Ureter (tissue), 1 donor: ENCODE measurements around the gene EML2. TPM values are rescaled to one million over a fixed set of nuclear protein-coding genes. Genes with fewer than 3 reads are reported as not detected.
"Not testable (repeated sequence)": the region's sequence is repeated elsewhere in the genome, so short reads cannot be mapped to it uniquely, and the experiment has no call there.

ENCODE experiments used
- DNase-seq: peaks from one replicate; pipeline ENCODE4 v3.0.0-alpha.2; 2020; ENCODE audit warnings: low spot score
- total RNA-seq: library from RNA; stranded (reverse); gene quantifications from one replicate; pipeline ENCODE4 v1.2.4, GENCODE V29; 2023
- donor health status: DM: yes; HTN: yes; CAD: no.

The EML2 gene, protein sequence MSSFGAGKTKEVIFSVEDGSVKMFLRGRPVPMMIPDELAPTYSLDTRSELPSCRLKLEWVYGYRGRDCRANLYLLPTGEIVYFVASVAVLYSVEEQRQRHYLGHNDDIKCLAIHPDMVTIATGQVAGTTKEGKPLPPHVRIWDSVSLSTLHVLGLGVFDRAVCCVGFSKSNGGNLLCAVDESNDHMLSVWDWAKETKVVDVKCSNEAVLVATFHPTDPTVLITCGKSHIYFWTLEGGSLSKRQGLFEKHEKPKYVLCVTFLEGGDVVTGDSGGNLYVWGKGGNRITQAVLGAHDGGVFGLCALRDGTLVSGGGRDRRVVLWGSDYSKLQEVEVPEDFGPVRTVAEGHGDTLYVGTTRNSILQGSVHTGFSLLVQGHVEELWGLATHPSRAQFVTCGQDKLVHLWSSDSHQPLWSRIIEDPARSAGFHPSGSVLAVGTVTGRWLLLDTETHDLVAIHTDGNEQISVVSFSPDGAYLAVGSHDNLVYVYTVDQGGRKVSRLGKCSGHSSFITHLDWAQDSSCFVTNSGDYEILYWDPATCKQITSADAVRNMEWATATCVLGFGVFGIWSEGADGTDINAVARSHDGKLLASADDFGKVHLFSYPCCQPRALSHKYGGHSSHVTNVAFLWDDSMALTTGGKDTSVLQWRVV
- 97.7 TPM for total RNA-seq

DNA sequence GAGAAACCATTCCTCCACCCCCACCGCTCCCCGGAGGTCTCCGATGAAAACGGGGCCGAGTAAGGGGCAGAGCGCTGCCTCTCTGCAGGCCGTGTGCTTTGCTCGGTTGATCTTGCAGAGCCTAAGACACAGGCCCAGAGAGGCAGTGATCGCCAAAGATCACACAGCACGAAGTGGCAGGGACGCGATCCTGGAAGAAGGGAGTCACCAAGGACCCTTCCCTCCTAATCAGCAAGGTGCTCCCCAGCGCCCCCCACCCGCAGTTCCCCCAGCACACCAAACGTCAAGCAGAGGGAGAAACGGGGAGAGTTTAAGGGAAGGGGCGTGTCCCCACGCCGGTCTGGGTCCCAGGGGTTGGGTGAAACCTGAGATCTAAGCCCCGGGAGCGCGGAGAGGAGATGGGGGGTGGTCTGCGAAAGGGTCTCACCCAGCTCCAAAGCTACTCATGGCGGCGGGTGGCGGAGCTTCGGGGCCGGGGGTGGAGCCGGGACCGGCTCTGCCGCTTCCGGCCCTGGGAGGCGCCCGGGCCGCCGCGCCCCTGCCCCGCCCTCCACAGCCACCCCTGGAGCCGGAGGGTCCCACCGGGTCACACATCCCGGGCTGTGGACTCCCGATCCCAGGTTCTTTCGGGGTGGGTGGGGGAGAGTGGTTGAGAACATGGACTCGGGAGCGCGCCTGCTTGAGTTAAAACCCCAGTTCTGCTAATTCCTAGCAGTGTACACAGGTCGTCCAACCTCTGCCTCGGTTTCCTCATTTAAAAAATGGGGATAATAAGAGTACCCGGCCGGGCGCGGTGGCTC lies at the start of gene EML2:
EML2 (minus strand) TSS at position 468 of the 800 bp plus-strand sequence; CDS start at position 447, 21 bp downstream.
- DNase-seq, result peak; percentile 62

DNA sequence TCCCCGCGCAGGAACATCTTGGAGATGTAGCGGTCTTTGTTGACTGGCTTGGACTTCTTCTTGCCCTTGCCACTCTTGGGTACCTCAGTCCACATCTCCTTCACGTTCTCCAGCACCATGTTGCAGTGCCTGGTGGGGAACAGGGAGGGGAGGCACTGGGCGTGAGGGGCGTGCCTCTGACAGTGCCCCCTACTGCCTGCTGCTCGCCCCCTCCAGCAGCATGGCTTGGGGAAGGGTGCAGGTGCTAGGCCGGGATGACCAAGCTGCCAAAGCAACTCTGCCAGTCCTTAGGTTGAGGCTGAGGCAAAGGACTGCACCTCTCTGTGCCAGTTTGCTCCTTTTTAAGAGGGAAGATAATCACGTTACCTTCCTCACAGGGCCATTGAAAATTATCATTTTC lies 48.4 kb upstream of the EML2 start:
- no peak for DNase-seq

DNA sequence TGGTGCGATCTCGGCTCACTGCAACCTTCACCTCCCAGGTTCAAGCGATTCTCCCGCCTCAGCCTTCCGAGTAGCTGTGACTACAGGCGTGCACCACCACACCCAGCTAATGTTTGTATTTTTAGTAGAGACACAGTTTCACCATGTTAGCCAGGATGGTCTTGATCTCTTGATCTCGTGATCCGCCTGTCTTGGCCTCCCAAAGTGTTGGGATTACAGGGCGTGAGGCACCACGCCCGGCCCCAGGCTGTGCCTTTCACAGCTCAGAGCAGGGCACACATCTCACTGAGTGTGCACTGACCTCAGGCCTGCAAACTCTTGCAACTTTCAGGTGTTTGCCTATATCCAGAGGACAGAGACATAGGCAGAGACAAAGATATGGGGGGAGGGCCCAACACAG lies 45.8 kb upstream of the EML2 start:
- DNase-seq, result not testable (repeated sequence)

DNA sequence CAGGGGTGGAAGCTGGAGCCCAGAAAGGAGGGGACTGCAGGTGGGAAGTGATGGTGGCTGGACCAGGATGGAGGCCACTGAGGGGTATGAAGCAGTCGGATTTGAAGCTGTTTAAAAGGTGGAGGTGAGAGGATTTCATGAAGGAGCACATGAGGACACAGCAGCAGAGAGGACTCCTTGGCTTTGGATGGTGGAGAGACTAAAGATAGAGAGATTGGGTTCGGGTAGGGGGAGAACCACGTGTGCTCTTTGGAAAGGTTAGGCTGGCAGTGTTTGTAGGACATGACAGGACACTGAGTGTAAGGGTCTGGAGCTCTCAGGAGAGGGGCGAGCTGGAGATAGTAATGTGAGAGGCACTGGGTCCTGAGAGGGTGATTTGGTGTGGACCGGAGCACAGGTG lies 43.7 kb upstream of the EML2 start:
- DNase-seq, result no peak

DNA sequence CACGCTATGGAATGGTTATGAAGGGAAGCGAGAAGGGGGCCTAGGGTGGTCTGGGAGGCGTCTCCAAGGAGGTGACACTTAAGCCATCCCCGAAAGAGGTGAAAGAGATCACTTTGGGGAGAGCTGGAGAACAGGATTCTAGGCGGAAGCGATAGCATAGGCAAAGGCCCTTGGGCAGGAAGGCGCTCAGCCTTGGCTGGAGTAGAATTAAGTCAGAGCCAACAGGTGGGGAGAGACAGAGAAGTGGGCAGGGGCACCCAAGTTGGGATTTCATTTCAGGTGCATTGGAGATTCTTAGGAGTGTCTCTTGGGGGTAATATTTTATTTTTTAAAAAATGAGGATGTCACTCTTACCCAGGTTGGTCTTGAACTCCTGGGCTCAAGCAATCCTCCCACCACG lies 42.9 kb upstream of the EML2 start:
- DNase-seq, result no peak

DNA sequence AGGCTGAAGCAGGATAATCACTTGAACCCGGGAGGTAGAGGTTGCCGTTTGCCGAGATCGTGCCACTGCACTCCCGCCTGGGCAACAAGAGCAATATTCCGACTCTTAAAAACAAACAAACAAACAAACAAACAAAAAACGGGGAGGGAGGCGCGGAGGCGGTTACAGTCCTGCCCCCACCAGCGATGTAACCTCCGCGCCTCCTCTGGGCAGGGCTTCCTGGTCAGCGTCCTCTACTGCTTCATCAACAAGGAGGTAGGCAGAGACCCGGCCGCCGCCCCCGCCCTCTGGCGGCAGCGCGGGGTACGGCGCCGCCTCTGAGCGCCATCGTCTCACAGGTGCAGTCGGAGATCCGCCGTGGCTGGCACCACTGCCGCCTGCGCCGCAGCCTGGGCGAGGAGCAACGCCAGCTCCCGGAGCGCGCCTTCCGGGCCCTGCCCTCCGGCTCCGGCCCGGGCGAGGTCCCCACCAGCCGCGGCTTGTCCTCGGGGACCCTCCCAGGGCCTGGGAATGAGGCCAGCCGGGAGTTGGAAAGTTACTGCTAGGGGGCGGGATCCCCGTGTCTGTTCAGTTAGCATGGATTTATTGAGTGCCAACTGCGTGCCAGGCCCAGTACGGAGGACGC lies 42.3 kb upstream of the EML2 start:
- DNase-seq, result peak; percentile 90

DNA sequence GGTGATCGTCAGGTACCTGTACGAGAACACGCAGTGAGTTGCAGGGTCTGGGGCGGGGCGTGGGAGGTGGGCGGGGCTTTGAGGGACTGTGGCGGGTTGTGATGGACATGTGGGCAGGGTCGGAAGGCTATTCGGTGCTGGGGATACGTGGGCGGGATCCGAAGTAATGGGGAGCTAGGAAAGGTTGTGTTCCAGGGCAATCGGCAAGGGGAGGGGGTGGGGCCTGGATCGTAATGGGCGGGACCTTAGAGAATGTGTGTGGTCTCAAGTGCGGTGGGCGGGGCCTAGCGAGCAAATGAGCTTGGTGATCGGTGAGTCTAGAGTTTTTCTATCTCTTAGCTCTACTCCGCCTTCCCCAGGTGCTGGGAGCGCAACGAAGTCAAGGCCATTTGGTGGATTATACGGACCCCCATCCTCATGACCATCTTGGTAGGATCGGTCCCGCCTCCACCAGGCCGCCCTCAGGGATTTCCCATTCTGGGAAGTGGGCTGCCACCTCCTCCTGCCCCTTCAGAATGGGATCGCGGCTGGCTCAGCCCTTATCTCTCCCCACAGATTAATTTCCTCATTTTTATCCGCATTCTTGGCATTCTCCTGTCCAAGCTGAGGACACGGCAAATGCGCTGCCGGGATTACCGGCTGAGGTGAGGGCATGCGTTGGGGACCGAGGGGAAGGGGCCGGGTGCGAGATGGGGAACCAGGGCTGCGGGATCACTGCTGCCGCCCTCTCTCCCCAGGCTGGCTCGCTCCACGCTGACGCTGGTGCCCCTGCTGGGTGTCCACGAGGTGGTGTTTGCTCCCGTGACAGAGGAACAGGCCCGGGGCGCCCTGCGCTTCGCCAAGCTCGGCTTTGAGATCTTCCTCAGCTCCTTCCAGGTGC lies 38.4 kb upstream of the EML2 start:
- peak; percentile 89 for DNase-seq

DNA sequence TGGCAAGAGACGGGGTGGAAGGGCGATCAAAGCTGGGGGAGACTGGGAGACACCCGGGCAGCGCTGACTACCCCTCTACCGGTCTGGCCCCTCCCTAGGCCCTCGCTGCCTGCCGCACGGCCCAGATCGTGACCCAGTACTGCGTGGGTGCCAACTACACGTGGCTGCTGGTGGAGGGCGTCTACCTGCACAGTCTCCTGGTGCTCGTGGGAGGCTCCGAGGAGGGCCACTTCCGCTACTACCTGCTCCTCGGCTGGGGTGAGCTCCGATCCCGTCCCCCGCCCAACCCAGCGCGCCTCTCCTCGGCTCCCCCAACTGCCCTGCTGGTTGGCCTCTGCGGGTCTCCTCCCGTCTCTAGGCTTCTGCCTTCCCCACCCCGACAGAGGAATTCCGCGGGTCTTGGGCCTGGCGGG lies 37.7 kb upstream of the EML2 start:
- no peak for DNase-seq

DNA sequence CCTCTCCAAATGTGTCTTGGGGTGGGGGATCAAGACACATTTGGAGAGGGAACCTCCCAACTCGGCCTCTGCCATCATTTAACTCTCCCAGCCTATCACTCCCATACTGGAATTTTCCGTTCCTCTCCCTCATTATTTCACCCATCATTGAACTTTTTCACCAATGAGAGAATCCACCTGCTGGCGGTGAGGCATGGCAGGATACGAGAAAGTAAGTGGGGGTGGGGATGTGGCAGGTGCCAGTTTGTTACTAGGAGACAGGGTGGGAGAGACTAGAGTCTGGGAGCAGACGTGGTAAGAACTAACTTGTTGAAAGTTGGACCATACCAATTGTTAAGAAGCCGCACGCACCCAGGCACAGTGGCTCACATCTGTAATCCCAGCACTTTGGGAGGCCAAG lies 35.7 kb upstream of the EML2 start:
- no peak for DNase-seq

DNA sequence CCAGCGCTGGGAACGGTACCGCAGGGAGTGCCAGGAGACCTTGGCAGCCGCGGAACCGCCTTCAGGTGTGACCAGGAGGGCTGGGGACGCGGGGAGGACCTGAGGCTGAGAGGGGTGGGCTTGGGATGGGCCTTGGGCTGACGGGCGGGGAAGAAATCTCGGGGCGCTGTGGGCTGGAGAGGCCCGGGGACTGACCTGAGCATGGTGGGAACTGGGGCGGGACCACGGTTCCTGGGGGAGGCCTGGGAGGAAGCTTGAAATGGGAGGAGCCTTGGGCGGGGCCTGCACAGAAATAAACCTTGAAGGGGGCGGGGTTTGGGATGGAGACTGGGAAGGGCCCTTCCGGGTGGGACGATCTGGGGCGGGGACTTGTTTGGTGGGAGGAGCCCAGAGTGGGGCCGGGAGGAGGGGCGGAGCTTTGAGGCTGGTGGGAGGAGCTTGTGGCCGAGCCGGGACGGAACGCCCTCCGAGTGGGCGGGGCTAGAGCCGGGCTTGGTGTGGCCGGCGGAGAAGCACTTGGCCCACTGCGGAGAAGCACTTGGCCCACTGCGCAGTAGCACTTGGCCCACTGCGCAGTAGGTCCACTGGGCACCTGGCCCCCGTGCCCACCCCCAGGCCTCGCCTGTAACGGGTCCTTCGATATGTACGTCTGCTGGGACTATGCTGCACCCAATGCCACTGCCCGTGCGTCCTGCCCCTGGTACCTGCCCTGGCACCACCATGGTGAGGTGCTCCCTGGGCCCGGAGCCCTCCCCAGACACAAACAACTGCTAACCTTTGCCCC lies 31.7 kb upstream of the EML2 start:
- peak; percentile 81 for DNase-seq

DNA sequence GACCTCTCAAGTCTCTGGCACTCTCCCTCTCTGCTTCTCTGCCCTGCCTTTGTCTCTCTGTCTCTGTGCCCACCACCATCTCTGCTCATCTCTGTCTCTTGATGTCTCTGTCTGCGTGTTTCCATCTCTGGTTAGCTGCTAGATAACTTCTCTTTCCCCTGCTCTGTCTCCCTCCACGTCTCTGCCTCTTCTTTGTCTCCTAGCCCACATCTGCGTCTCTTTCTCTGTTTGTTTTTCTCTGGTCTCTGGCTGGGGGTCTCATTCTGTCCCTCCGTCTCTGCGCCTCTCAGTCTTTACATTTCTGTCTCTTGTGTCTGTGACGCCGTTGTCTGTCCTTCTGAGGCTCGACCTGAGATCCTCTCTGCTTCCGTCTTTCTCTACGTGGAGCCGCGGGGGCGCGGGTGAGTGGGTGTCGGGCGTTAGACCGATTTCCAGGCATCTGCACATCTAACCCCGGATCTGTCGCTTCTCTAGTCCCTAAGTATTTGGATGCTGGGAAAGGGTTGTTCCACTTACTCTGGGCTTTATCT lies 29.2 kb upstream of the EML2 start:
- no peak for DNase-seq

DNA sequence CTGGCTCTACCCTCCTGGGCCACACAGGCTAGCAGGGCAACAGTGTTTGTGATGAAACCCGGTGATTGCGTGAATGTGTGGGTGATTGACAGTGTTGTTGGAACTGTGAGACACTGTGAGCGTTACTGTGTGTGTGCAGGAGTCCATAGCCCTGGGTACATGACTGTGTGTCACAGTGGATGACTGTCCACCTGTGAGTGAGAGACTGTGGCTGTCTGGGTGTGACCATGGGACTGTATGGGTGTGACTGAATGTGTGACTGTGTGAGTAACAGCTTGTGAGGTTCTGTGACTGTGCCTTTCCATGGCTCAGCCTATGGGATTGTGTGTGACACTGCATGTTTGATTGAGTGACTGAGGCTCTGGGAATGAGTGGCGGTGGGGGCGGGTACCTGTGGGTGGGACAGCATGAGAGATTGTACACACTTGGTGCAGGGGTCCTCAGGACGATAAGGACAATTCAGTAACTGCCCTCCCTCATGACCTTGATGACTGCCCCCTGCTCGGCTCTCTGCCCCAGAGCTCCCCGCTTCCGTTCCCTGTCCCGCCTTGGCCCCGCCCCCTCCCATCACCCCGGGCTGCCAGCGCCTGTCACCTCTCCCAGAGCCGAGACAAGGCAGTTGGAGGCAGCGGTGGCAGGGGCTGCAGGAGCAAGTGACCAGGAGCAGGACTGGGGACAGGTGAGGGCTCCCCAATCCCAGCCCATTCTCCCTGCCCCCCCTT lies 28.6 kb upstream of the EML2 start, which contains the start of gene GIPR:
GIPR (plus strand) TSS at position 602 of the 722 bp plus-strand sequence. CDS start 1,300 bp downstream, outside the sequence.
- peak; percentile 63 for DNase-seq

DNA sequence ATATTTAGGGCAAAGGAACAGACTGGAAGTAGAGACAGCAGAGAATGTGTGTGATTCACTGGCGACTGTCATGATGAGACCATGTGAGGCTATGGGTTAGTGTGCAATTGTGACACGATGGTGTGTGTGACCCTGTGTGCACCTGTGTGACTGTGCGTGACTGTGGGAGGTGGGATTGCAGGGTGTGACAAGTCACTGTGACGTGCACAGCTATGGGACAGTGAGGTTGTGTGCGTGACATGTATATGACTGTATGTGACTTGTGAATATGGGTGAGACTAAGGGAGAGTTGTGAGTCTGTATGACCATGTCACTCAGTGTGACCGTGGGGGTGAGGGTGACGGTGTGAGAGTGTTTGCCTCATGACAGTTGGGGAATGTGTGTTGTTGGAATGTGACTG lies 25.4 kb upstream of the EML2 start:
- no peak for DNase-seq

DNA sequence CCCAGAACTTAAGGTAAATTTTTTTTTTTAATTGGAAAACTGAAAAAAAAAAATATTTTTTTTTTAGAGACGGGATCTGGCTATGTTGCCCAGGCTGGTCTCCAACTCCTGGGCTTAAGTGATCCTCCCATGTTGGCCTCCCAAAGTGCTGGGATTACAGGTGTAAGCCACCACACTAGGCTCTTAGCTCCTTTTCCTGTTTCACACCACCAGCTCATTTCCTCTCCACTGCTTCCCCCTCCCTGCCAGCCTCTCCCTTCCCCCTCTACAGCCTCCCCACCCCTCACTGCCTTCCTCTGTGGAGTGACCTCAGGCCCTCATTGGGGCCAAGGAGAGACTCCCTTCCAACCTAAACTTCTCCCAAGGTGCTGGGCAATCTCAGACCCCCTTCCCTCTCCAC lies 24.6 kb upstream of the EML2 start:
- DNase-seq, result no peak

DNA sequence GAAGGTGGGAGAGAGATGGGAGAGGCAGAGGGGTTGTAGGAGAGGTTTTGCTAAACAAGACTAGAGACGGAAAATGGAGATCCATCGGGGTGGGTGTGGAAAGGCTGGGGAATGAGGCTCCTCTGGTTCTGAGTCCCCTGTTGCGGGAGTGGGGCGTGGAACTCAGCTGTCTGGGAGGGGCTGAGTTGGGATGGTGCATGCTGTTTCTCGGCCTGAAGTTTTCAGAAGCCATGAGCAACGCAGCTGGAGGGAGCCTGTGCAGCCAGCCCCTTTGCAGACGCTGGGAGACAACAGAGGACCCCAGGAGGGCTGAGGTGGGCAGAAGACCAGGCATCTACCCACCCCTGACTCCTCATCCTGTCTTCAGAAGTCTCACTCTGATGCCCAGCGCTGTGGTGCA lies 21.4 kb upstream of the EML2 start:
- DNase-seq, result no peak

DNA sequence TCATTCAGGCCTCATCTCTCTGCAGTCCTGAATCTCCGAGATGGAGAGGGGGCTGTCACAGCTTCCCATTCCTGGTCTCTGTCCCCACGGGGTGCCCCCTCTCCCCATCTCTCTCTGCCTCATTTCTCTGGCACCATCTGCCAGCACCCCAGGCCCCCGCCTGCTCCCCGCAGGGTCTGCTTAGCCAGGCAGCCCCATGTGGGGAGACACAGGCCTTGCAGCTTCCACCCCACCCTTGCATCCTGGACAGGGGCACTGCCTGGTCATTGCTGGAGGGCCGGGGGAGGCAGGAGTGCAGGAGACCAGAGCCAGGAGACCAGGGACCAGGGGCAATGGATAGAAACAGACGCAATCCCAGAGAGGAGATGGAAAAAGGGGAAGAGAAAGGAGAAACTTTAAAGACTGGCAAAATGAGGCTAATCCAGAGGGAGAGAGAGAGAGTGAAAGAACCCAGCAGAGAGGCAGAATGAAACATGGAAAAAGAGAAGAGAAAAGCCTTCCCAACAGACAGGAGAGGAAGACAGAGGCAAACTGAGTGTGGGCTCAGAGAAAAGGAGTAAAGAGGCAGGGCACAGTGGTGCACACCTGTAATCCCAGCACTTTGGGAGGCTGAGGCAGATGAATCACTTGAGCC lies 20.0 kb upstream of the EML2 start:
- DNase-seq, result no peak

DNA sequence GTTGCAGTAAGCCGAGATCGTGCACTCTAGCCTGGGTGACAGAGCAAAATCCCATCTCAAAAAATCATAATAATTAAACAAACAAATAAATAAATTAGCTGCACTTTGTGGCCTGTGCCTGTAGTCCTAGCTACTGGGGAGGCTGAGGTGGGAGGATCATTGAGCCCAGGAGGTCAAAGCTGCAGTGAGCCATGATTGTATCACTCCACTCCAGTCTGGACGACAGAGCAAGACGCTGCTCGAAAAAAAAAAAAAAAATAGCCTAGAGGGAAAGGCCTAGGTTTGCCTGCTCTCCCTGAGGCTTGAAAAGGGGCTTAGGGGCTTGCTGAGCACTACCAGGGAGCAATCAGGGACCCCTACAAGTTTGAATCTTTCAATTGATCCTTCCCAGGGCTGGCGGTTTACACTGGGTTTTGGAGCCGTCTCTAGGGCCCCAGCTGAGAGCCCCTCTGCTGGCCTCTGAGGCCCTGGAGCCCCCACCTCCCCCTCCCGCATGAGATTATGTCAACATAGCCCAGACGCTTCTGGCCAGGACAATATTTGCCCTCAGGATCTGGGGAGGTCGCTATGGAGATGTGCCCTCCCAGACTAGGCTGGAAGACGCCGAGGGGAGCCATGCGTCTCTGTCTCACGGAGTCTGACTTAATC lies 18.4 kb upstream of the EML2 start:
- DNase-seq, result no peak

DNA sequence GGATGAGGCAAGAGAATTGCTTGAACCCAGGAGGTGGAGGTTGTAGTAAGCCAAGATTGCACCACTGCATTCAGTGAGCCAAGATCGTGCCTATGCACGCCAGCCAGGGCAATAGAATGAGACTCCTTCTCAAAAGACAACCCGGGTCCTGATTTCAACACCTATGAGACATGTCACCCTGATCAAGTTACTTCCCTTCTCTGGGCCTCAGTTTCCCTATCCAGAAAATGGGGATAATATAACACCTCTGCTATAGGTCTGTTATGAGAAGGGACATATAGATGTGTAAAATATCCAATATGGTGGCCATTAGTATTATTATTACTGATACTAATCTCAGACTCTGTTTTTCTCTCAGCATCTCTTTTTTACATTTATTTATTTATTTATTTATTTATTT lies 15.9 kb upstream of the EML2 start:
- no peak for DNase-seq
